ENCODE data around the gene ZCCHC7. TPM values are rescaled to one million over a fixed set of nuclear protein-coding genes. Genes with fewer than 3 reads are reported as not detected.

The ZCCHC7 gene
- total and polyA plus RNA-seq, 10 of the 15 experiments (the other 5 are each of a cell fraction or from before 2014, with no cell fraction given), result 42.9 to 178 (median 53.3) TPM

- TF ChIP-seq ATF7 (IDR thresholded peaks at IDR 0.05; ENCODE audit: low read depth) (peak; percentile 52; the same call in 1 of the 2 replicates), JUNB (IDR thresholded peaks at IDR 0.05) (peak; percentile 69), PAX5 (IDR thresholded peaks at IDR 0.05; ENCODE audit: borderline replicate concordance, low read depth, low read length) (no peak), SMAD1 (IDR thresholded peaks at IDR 0.05; ENCODE audit: low read depth, partially characterized antibody) (no peak), MEF2A (IDR thresholded peaks at IDR 0.05; ENCODE audit: insufficient read depth, low read depth, low read length) (no peak), BHLHE40 (IDR thresholded peaks at IDR 0.05; ENCODE audit: borderline replicate concordance in 1 of 2, low read depth in 2 of 2, low read length in 1 of 2) (peak; percentile 72 to 80; a peak in 3 of 4 replicates), EED (IDR thresholded peaks at IDR 0.05; ENCODE audit: low read depth) (no peak), GABPA (IDR thresholded peaks at IDR 0.05; ENCODE audit: low read depth) (peak; percentile 66), MYC (IDR thresholded peaks at IDR 0.05; ENCODE audit: insufficient read depth, insufficient read length, insufficient replicate concordance, low read length, severe bottlenecking) (no peak), E2F8 (IDR thresholded peaks at IDR 0.05; ENCODE audit: low read depth, partially characterized antibody) (peak; percentile 26), ZNF687 (IDR thresholded peaks at IDR 0.05) (peak; percentile 95), IRF5 (IDR thresholded peaks at IDR 0.05; ENCODE audit: borderline replicate concordance) (no peak), FOXK2 (IDR thresholded peaks at IDR 0.05) (no peak), CHD4 (IDR thresholded peaks at IDR 0.05) (no peak), RELB (IDR thresholded peaks at IDR 0.05; ENCODE audit: low read depth) (0 out of 2 replicates have a peak, but pooled peaks have one; percentile 17), MTA3 (IDR thresholded peaks at IDR 0.05; ENCODE audit: borderline replicate concordance, low read length) (no peak), NR2C1 (IDR thresholded peaks at IDR 0.05) (peak; percentile 76), ASH2L (IDR thresholded peaks at IDR 0.05; ENCODE audit: borderline replicate concordance, low read depth) (no peak), TARDBP (IDR thresholded peaks at IDR 0.05; ENCODE audit: borderline replicate concordance) (no peak), KAT2A (conservative IDR thresholded peaks at IDR 0.05; ENCODE audit: control insufficient read depth, low read depth, low read length) (no peak), NFXL1 (IDR thresholded peaks at IDR 0.05; ENCODE audit: borderline replicate concordance) (no peak), SUPT20H (IDR thresholded peaks at IDR 0.05; ENCODE audit: borderline replicate concordance, control insufficient read depth, low read depth, low read length) (no peak)
Observed at GRCh38 chr9:37146410-37146809, 26.0 kb downstream of the ZCCHC7 start (continued).

All from GM12878 (cell line).